IMR-90 (cell line): ENCODE data around the gene WFDC6. TPM values are rescaled to one million over a fixed set of nuclear protein-coding genes. Genes with fewer than 3 reads are reported as not detected.

Experiments used
- ATAC-seq: fragments of 200-7000 bp; cut with Tn5 transposase; 2 replicates; pipeline ENCODE4 v1.9.1; 2020; ENCODE audit warnings: low read depth, mild to moderate bottlenecking, moderate library complexity
- BruUV-seq: library from RNA; stranded (reverse); fragments of 400-500 nt; replicated peaks from 2 replicates; lab custom pipeline; 2021; lab: Mats Ljungman, UMichigan
- CTCF ChIA-PET: fragments of 300-600 bp; formaldehyde crosslinking; extraction: SDS; loops from one replicate; lab custom pipeline; 2021; ENCODE audit warnings: antibody characterized with exemption; lab: Yijun Ruan, JAX
- POLR2A ChIA-PET: fragments of 300-600 bp; sonication (Branson Sonifier 250); formaldehyde crosslinking; loops from one replicate; lab custom pipeline; 2022; ENCODE audit warnings: antibody characterized with exemption; ENCODE audit not compliant: unreplicated experiment; lab: Charles Lee
- DNase-seq: peaks from one replicate; pipeline ENCODE4 v3.0.0; 2013
- H2AFZ ChIP-seq: replicated peaks from 2 replicates; pipeline ENCODE3; 2013; ENCODE audit warnings: low read length, mild to moderate bottlenecking; ENCODE audit not compliant: poor library complexity
- H2AK5ac ChIP-seq: 2 replicates; pipeline ENCODE4 v1.6.1; 2013; ENCODE audit warnings: low read depth, low read length, inconsistent platforms
- H2AK9ac ChIP-seq: replicated peaks from 2 replicates; pipeline ENCODE3; 2013; ENCODE audit warnings: mild to moderate bottlenecking, low read depth, low read length, moderate library complexity; ENCODE audit not compliant: poor library complexity
- H2BK120ac ChIP-seq: 2 replicates; pipeline ENCODE4 v1.6.1; 2013; ENCODE audit warnings: low read depth, low read length, inconsistent platforms
- H2BK15ac ChIP-seq: 3 replicates; pipeline ENCODE4 v1.6.1; 2013; ENCODE audit warnings: low read depth, low read length, inconsistent platforms
- H2BK20ac ChIP-seq: 2 replicates; pipeline ENCODE4 v1.6.1; 2013; ENCODE audit warnings: low read depth, mild to moderate bottlenecking, inconsistent platforms, low read length, moderate library complexity
- H2BK5ac ChIP-seq: 2 replicates; pipeline ENCODE4 v1.6.1; 2013; ENCODE audit warnings: mild to moderate bottlenecking, low read depth, low read length, inconsistent platforms; ENCODE audit not compliant: poor library complexity, severe bottlenecking
- H3K14ac ChIP-seq: replicated peaks from 2 replicates; pipeline ENCODE4 v1.6.1; 2013; ENCODE audit warnings: low read depth, low read length, inconsistent platforms
- H3K18ac ChIP-seq: 2 replicates; pipeline ENCODE4 v1.6.1; 2013; ENCODE audit warnings: low read depth, low read length, control low read depth
- H3K23ac ChIP-seq: 2 replicates; pipeline ENCODE4 v1.6.1; 2013; ENCODE audit warnings: low read depth, low read length, inconsistent platforms
- H3K27ac ChIP-seq: 2 replicates; pipeline ENCODE4 v1.5.1; 2013; ENCODE audit warnings: mild to moderate bottlenecking, control low read depth, low read length; ENCODE audit not compliant: insufficient read depth
- H3K27me3 ChIP-seq: 2 replicates; pipeline ENCODE4 v1.6.1; 2013; ENCODE audit warnings: low read length; ENCODE audit not compliant: control insufficient read depth, insufficient read depth
- H3K36me3 ChIP-seq: 2 replicates; pipeline ENCODE4 v1.6.1; 2013; ENCODE audit warnings: low read length, mixed read lengths; ENCODE audit not compliant: control insufficient read depth, insufficient read depth
- H3K4ac ChIP-seq: 2 replicates; pipeline ENCODE4 v1.6.1; 2013; ENCODE audit warnings: low read depth, low read length, inconsistent platforms
- H3K4me1 ChIP-seq: 2 replicates; pipeline ENCODE4 v1.6.1; 2013; ENCODE audit warnings: low read length, mixed read lengths; ENCODE audit not compliant: control insufficient read depth, insufficient read depth
- H3K4me2 ChIP-seq: 2 replicates; pipeline ENCODE4 v1.6.1; 2013; ENCODE audit warnings: low read depth, mild to moderate bottlenecking, control low read depth, low read length, moderate library complexity
- H3K4me3 ChIP-seq: 2 replicates; pipeline ENCODE4 v1.5.1; 2013; ENCODE audit warnings: low read depth, mild to moderate bottlenecking, control low read depth, low read length, moderate library complexity; ENCODE audit not compliant: insufficient read depth
- H3K56ac ChIP-seq: 2 replicates; pipeline ENCODE4 v1.6.1; 2013; ENCODE audit warnings: low read length, inconsistent platforms; ENCODE audit not compliant: insufficient read depth; ENCODE audit errors: extremely low read depth
- H3K79me1 ChIP-seq, 2 experiments: 2 replicates each; pipeline ENCODE4 v1.6.1; 2013; ENCODE audit warnings: low read length in 2 of 2, inconsistent platforms in 1 of 2, low read depth in 1 of 2
- H3K9ac ChIP-seq: 2 replicates; pipeline ENCODE4 v1.6.1; 2013; ENCODE audit warnings: low read depth, low read length, control low read depth
- H3K9me1 ChIP-seq: 2 replicates; pipeline ENCODE4 v1.6.1; 2013; ENCODE audit warnings: low read length, inconsistent platforms; ENCODE audit not compliant: insufficient read depth
- H3K9me3 ChIP-seq: 2 replicates; pipeline ENCODE4 v1.6.1; 2013; ENCODE audit warnings: low read length; ENCODE audit not compliant: control insufficient read depth, insufficient read depth
- H4K20me1 ChIP-seq: 2 replicates; pipeline ENCODE4 v1.6.1; 2013; ENCODE audit warnings: low read length, inconsistent platforms; ENCODE audit not compliant: insufficient read depth
- H4K5ac ChIP-seq: 2 replicates; pipeline ENCODE4 v1.6.1; 2013; ENCODE audit warnings: mild to moderate bottlenecking, low read depth, low read length, control low read depth
- H4K8ac ChIP-seq, 2 experiments: 2 replicates each; pipeline ENCODE4 v1.6.1; 2013; ENCODE audit warnings: low read depth in 2 of 2, low read length in 2 of 2, control low read depth in 1 of 2, inconsistent platforms in 1 of 2
- H4K91ac ChIP-seq: 2 replicates; pipeline ENCODE4 v1.6.1; 2013; ENCODE audit warnings: low read depth, low read length, inconsistent platforms; ENCODE audit not compliant: insufficient read depth
- BHLHE40 ChIP-seq: fragments of 150-350 bp; IDR thresholded peaks from 2 replicates; pipeline ENCODE4 v1.6.1; 2016; ENCODE audit warnings: mild to moderate bottlenecking, low read depth, low read length
- CEBPB ChIP-seq: IDR thresholded peaks from 2 replicates; pipeline ENCODE4 v1.6.1; 2012; ENCODE audit warnings: low read depth, low read length, improper control_type of control experiment
- CHD1 ChIP-seq: IDR thresholded peaks from 2 replicates; pipeline ENCODE4 v1.6.1; 2012; ENCODE audit warnings: low read depth, low read length, improper control_type of control experiment
- FOS ChIP-seq: fragments of 150-350 bp; IDR thresholded peaks from 2 replicates; pipeline ENCODE4 v1.6.1; 2016; ENCODE audit warnings: low read depth, low read length
- MAFK ChIP-seq: IDR thresholded peaks from 2 replicates; pipeline ENCODE4 v1.6.1; 2012; ENCODE audit warnings: low read depth, low read length, improper control_type of control experiment
- MAZ ChIP-seq: IDR thresholded peaks from 2 replicates; pipeline ENCODE4 v1.6.1; 2012; ENCODE audit warnings: low read depth, mild to moderate bottlenecking, low read length, improper control_type of control experiment, moderate library complexity, borderline replicate concordance
- MXI1 ChIP-seq: IDR thresholded peaks from 2 replicates; pipeline ENCODE4 v1.6.1; 2012; ENCODE audit warnings: low read depth, mild to moderate bottlenecking, low read length, moderate library complexity, borderline replicate concordance
- NFE2L2 ChIP-seq: fragments of 150-350 bp; IDR thresholded peaks from 2 replicates; pipeline ENCODE4 v1.6.1; 2016; ENCODE audit warnings: low read depth, mild to moderate bottlenecking, low read length
- POLR2A ChIP-seq: IDR thresholded peaks from 2 replicates; pipeline ENCODE4 v1.6.1; 2012; ENCODE audit warnings: mild to moderate bottlenecking, low read depth, low read length
- RAD21 ChIP-seq: IDR thresholded peaks from 2 replicates; pipeline ENCODE4 v1.6.1; 2012; ENCODE audit warnings: low read length, improper control_type of control experiment
- RCOR1 ChIP-seq: IDR thresholded peaks from 2 replicates; pipeline ENCODE4 v1.6.1; 2012; ENCODE audit warnings: mild to moderate bottlenecking, low read length, improper control_type of control experiment; ENCODE audit not compliant: insufficient replicate concordance
- RFX5 ChIP-seq: IDR thresholded peaks from 2 replicates; pipeline ENCODE4 v1.8.0; 2012; ENCODE audit warnings: low read depth, mild to moderate bottlenecking, low read length, moderate library complexity
- SMC3 ChIP-seq: fragments of 150-350 bp; IDR thresholded peaks from 2 replicates; pipeline ENCODE4 v1.6.1; 2016; ENCODE audit warnings: low read depth, mild to moderate bottlenecking, antibody characterized with exemption, low read length, moderate library complexity
- WGBS, 2 experiments: methylation state at CpG; one replicate each; pipeline versions ENCODE4 v1.1.5 to v1.1.7; 2013; ENCODE audit warnings: missing lambda C conversion rate in 2 of 2; ENCODE audit not compliant: insufficient read length in 1 of 2; ENCODE audit errors: extremely low coverage in 2 of 2; 5-methylcytosine and 5-hydroxymethylcytosine counted together
- dilution Hi-C: fragments of 300-500 bp; cut with HindIII; formaldehyde crosslinking; loops from one replicate; pipeline ENCODE4 v1.14.3; 2018; ENCODE audit warnings: low sequenced_read_pairs; ENCODE audit not compliant: unreplicated experiment
- in situ Hi-C: fragments of 300-500 bp; cut with MboI; formaldehyde crosslinking; loops from 3 replicates; pipeline ENCODE4 v1.14.3; 2019; ENCODE audit warnings: low sequenced_read_pairs, inconsistent platforms, mixed read lengths
- intact Hi-C: fragments of 100-400 bp; cut with micrococcal nuclease; formaldehyde crosslinking; loops from 2 replicates; pipeline ENCODE4 v1.10.0; 2022
- polyA plus RNA-seq, 3 experiments: library from polyadenylated mRNA; depleted of rRNA; stranded (reverse); fragments of >200 nt; gene quantifications; 2 replicates each; pipeline ENCODE4 v1.2.3, GENCODE V29; 2012; ENCODE audit warnings: low replicate concordance in 1 of 3
- total RNA-seq: library from RNA; depleted of rRNA; stranded (reverse); fragments of >200 nt; gene quantifications from 2 replicates; pipeline ENCODE4 v1.2.3, GENCODE V29; 2012
- TF ChIP-seq, protein P1 (sequence below): fragments of 150-350 bp; IDR thresholded peaks from 2 replicates; pipeline ENCODE4 v1.6.1; 2017; ENCODE audit warnings: mild to moderate bottlenecking, antibody characterized with exemption, low read length, low read depth
- TF ChIP-seq, protein P2 (sequence below): conservative IDR thresholded peaks from 2 replicates; pipeline ENCODE4 v1.5.1; 2012; ENCODE audit warnings: mild to moderate bottlenecking, low read depth, low read length, improper control_type of control experiment
- TF ChIP-seq, protein P3 (sequence below): fragments of 150-350 bp; IDR thresholded peaks from 2 replicates; pipeline ENCODE4 v1.6.1; 2016; ENCODE audit warnings: low read depth, mild to moderate bottlenecking, low read length, moderate library complexity, borderline replicate concordance

The WFDC6 gene
- total and polyA plus RNA-seq, 2 of the 4 experiments (the other 2 are of a cell fraction) = not detected

DNA sequence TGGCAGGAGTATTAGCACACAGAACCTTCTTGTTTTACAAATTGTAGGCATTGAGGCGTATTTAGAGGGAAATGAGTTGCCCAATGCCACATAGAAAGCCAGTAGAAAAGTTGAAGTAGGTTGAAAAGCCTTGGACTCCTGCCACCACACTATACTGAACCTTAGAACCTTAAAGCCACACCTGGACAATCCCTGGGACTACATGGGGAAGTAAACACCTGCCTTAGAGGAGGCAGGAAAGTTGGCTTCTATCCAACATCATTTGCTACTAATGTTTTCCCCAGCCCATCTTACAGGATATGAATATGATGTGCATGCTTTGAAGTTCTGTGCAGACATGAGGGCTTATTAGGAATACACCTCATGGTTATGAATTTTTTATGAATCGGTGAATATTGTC lies 13.2 kb upstream of the WFDC6 start:
- Histone ChIP-seq H4K5ac (no peak overlapping the region), H3K9me1 (no peaks in the 10 kb centered on the region), H3K23ac (no peak overlapping the region), H3K9me3 (no peaks in the 10 kb centered on the region), H3K4me1 (no peaks in the 10 kb centered on the region), H4K91ac (no peak overlapping the region), H3K4me3 (no peak overlapping the region), H3K79me1 (no peaks in the 10 kb centered on the region), H4K8ac (no peak overlapping the region), H3K4ac (no peak overlapping the region), H3K4me2 (no peak overlapping the region), H3K36me3 (no peaks in the 10 kb centered on the region), H2BK20ac (no peak overlapping the region), H2AK5ac (no peak overlapping the region), H2BK120ac (no peak overlapping the region), H4K20me1 (no peaks in the 10 kb centered on the region), H2BK5ac (no peak overlapping the region), H3K14ac (no peak overlapping the region), H2BK15ac (no peak overlapping the region), H3K27ac (no peak overlapping the region), H2AFZ (no peak overlapping the region), H2AK9ac (no peak overlapping the region), H3K18ac (no peak overlapping the region), H3K9ac (no peak overlapping the region), H3K56ac (no peak overlapping the region), H3K27me3 (peaks cover under 1% of the 10 kb centered on the region)
- ChIA-PET CTCF (no interaction called here), POLR2A (no interaction called here)
- DNase-seq (no peak), ATAC-seq (no peak)
- in situ Hi-C loops (no loop called here), dilution Hi-C loops (no loop called here), intact Hi-C loops (no loop called here)
- 43% methylated on average over 1 of the region's 2 CpGs; no CpG with 5 or more reads in 1 of the 2 experiments for WGBS, 2 experiments
- no peak for TF ChIP-seq CHD1
- TF ChIP-seq, protein P1, sequence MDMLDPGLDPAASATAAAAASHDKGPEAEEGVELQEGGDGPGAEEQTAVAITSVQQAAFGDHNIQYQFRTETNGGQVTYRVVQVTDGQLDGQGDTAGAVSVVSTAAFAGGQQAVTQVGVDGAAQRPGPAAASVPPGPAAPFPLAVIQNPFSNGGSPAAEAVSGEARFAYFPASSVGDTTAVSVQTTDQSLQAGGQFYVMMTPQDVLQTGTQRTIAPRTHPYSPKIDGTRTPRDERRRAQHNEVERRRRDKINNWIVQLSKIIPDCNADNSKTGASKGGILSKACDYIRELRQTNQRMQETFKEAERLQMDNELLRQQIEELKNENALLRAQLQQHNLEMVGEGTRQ = no peak
- no peak for TF ChIP-seq RCOR1
- no peak for TF ChIP-seq MAZ
- no peak for TF ChIP-seq RAD21
- no peak for TF ChIP-seq MAFK
- TF ChIP-seq CEBPB = no peak
- TF ChIP-seq RFX5 = no peak
- no peak for TF ChIP-seq SMC3
- TF ChIP-seq POLR2A = no peak
- no peak for TF ChIP-seq BHLHE40
- TF ChIP-seq, protein P2, sequence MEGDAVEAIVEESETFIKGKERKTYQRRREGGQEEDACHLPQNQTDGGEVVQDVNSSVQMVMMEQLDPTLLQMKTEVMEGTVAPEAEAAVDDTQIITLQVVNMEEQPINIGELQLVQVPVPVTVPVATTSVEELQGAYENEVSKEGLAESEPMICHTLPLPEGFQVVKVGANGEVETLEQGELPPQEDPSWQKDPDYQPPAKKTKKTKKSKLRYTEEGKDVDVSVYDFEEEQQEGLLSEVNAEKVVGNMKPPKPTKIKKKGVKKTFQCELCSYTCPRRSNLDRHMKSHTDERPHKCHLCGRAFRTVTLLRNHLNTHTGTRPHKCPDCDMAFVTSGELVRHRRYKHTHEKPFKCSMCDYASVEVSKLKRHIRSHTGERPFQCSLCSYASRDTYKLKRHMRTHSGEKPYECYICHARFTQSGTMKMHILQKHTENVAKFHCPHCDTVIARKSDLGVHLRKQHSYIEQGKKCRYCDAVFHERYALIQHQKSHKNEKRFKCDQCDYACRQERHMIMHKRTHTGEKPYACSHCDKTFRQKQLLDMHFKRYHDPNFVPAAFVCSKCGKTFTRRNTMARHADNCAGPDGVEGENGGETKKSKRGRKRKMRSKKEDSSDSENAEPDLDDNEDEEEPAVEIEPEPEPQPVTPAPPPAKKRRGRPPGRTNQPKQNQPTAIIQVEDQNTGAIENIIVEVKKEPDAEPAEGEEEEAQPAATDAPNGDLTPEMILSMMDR = no peak
- TF ChIP-seq MXI1 = no peak
- TF ChIP-seq NFE2L2 = no peak
- no peak for TF ChIP-seq FOS
- TF ChIP-seq, protein P3, sequence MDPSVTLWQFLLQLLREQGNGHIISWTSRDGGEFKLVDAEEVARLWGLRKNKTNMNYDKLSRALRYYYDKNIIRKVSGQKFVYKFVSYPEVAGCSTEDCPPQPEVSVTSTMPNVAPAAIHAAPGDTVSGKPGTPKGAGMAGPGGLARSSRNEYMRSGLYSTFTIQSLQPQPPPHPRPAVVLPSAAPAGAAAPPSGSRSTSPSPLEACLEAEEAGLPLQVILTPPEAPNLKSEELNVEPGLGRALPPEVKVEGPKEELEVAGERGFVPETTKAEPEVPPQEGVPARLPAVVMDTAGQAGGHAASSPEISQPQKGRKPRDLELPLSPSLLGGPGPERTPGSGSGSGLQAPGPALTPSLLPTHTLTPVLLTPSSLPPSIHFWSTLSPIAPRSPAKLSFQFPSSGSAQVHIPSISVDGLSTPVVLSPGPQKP = no peak
- no TSS peak for BruUV-seq
